Breast epithelium (tissue), 3 donors: ENCODE results near the gene IMPG1.

Experiments
- POLR2A ChIP-seq: fragments of 450-650 bp; IDR thresholded peaks from one replicate; pipeline ENCODE4 v1.6.1; 2016; ENCODE audit warnings: antibody characterized with exemption, mild to moderate bottlenecking, moderate library complexity
- POLR2AphosphoS5 ChIP-seq, 3 donors: sonication (generic); formaldehyde crosslinking; IDR thresholded peaks; one replicate each; pipeline ENCODE4 v1.6.1; 2017; ENCODE audit warnings: antibody characterized with exemption in 3 of 3
- TF ChIP-seq, protein P1 (sequence below), 3 donors: fragments of 450-650 bp; IDR thresholded peaks; one replicate each; pipeline ENCODE4 v1.5.1; 2016 to 2017; ENCODE audit warnings: antibody characterized with exemption in 3 of 3, mild to moderate bottlenecking in 3 of 3, moderate library complexity in 3 of 3

GRCh38 chr6:76003686-76004085, 68.8 kb downstream of the IMPG1 start:
- TF ChIP-seq POLR2AphosphoS5 (IDR thresholded peaks at IDR 0.05) (no peak), POLR2A (no peak)
- TF ChIP-seq, protein P1, sequence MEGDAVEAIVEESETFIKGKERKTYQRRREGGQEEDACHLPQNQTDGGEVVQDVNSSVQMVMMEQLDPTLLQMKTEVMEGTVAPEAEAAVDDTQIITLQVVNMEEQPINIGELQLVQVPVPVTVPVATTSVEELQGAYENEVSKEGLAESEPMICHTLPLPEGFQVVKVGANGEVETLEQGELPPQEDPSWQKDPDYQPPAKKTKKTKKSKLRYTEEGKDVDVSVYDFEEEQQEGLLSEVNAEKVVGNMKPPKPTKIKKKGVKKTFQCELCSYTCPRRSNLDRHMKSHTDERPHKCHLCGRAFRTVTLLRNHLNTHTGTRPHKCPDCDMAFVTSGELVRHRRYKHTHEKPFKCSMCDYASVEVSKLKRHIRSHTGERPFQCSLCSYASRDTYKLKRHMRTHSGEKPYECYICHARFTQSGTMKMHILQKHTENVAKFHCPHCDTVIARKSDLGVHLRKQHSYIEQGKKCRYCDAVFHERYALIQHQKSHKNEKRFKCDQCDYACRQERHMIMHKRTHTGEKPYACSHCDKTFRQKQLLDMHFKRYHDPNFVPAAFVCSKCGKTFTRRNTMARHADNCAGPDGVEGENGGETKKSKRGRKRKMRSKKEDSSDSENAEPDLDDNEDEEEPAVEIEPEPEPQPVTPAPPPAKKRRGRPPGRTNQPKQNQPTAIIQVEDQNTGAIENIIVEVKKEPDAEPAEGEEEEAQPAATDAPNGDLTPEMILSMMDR (IDR thresholded peaks at IDR 0.05): no peak
